Measurements from ENCODE around the gene XYLT1. TPM values are rescaled to one million over a fixed set of nuclear protein-coding genes. Genes with fewer than 3 reads are reported as not detected.

XYLT1 gene
- total and polyA plus RNA-seq, 3 experiments from 2014 or later: 1.4 to 9.1 (median 6.8) TPM

DNA sequence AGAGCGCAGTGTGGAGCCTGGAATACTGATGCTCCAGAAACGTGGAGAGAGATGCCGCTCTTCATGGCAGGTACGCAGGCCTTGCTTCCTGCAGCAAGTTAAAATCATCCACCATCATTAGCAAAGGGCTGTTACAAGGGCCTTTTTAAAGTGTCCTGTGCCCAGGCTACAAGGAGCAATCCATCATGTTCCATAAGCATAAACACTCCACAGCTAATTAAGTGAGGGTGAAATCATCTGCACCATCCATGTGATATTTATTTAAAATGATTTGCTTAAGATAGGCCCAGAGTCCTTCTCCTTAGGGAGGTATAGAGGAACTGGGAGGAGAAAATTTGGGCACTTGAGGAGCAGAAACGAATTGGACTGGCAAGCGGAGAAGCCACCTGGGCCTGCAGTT lies 372.1 kb downstream of the XYLT1 start:
- CTCF ChIA-PET: no interaction called here
- Mint-ChIP-seq H3K4me3 (no peak overlapping the region), H3K27ac (peak overlapping the region in 1 of 8 donors; percentile 68), H3K36me3 (peaks cover 0 to 1% (median 0%) of the 10 kb centered on the region in 3 donors), H3K27me3 (no peaks in the 10 kb centered on the region), H3K4me1 (peaks cover 1 to 6% (median 3%) of the 10 kb centered on the region in 3 donors), H3K9me3 (no peaks in the 10 kb centered on the region)
- POLR2A ChIA-PET: no interaction called here
- H3K36me3 ChIP-seq (ENCODE audit: insufficient read depth, low read length): no peaks in the 10 kb centered on the region
- no peaks in the 10 kb centered on the region for H3K9me3 ChIP-seq (ENCODE audit: low read length)
- no peak overlapping the region for H3K4me3 ChIP-seq (ENCODE audit: low read length)
- no peak for DNase-seq
- H3K27ac ChIP-seq (ENCODE audit: low read depth, low read length): no peak overlapping the region
- H3K4me1 ChIP-seq (ENCODE audit: insufficient read depth, low read length): no peaks in the 10 kb centered on the region
- no peaks in the 10 kb centered on the region for H3K27me3 ChIP-seq (ENCODE audit: insufficient read depth, low read length, poor library complexity, severe bottlenecking)

DNA sequence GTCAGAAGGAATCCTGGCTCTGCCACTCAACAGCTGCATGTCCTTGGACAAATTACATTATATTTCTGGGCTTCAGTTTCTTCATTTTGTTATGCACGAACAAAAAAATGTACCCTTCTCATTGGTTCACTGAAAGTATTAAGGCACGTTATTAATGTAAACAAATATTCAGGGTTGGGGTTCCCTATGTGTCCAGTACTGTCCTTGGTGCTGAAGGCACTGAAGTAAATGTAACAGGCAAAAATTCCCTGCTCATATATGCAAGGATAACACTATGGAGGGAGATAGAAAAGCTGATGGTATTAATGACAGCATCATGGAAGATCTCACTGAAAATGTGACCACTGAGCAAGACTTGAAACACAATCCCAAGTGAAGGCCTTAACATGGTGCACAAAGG lies 386.6 kb downstream of the XYLT1 start:
- Mint-ChIP-seq H3K36me3 (no peaks in the 10 kb centered on the region), H3K27ac (no peak overlapping the region), H3K9me3 (no peaks in the 10 kb centered on the region), H3K4me1 (no peaks in the 10 kb centered on the region), H3K4me3 (no peak overlapping the region), H3K27me3 (peaks cover 1 to 5% of the 10 kb centered on the region in 2 donors)
- H3K36me3 ChIP-seq (ENCODE audit: insufficient read depth, low read length): no peaks in the 10 kb centered on the region
- H3K4me1 ChIP-seq (ENCODE audit: insufficient read depth, low read length): no peaks in the 10 kb centered on the region
- no peak for DNase-seq
- no peak overlapping the region for H3K27ac ChIP-seq (ENCODE audit: low read depth, low read length)
- no peak overlapping the region for H3K4me3 ChIP-seq (ENCODE audit: low read length)
- ChIA-PET POLR2A (no interaction called here), CTCF (no interaction called here)
- H3K9me3 ChIP-seq (ENCODE audit: low read length): no peaks in the 10 kb centered on the region
- H3K27me3 ChIP-seq (ENCODE audit: insufficient read depth, low read length, poor library complexity, severe bottlenecking): no peaks in the 10 kb centered on the region

GRCh38 chr16:17083628-17084027 lies 387.1 kb downstream of the XYLT1 start:
- Mint-ChIP-seq H3K4me1 (no peaks in the 10 kb centered on the region), H3K9me3 (no peaks in the 10 kb centered on the region)
- H3K36me3 ChIP-seq (ENCODE audit: insufficient read depth, low read length): no peaks in the 10 kb centered on the region

DNA sequence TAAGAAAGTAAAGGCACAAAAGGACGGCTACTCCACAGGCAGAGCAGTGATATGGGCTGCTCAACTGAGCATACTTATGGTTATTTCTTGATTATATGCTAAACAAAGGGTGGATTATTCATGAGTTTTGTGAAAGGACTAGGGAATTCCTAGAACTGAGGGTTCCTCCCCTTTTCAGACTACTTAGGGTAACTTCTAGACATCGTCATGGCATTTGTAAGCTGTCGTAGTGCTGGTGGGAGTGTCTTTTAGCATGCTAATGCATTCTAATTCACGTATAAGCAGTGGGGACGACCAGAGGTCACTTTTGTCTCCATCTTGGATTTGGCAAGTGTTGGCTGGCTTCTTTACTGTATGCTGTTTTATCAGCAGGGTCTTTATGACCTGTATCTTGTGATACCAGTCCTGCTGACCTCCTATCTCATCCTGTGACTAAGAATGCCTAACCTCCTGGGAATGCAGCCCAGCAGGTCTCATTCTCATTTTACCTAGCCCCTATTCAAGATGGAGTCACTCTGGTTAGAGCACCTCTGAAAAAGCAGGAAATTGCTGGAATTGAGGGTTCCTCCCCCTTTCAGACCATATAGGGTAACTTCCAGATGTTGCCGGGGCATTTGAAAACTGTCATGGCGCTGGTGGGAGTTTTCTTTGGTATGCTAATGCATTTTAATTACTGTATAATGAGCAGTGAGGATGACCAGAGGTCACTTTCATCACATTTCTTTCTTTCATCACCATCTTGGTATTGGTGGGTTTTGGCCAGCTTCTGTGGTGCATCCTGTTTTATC lies 388.5 kb downstream of the XYLT1 start:
- Histone ChIP-seq H3K36me3 (ENCODE audit: insufficient read depth, low read length) (no peaks in the 10 kb centered on the region), H3K4me3 (ENCODE audit: low read length) (no peak overlapping the region), H3K27ac (ENCODE audit: low read depth, low read length) (no peak overlapping the region), H3K27me3 (ENCODE audit: insufficient read depth, low read length, poor library complexity, severe bottlenecking) (no peaks in the 10 kb centered on the region), H3K9me3 (ENCODE audit: low read length) (no peaks in the 10 kb centered on the region), H3K4me1 (ENCODE audit: insufficient read depth, low read length) (no peaks in the 10 kb centered on the region)
- POLR2A ChIA-PET: no interaction called here
- Mint-ChIP-seq H3K36me3 (no peaks in the 10 kb centered on the region), H3K9me3 (no peaks in the 10 kb centered on the region), H3K27ac (no peak overlapping the region), H3K4me1 (no peaks in the 10 kb centered on the region), H3K4me3 (no peak overlapping the region), H3K27me3 (peaks cover 1 to 5% of the 10 kb centered on the region in 2 donors)
- CTCF ChIA-PET: no interaction called here
- DNase-seq: no peak

More at GRCh38 chr16:17083628-17084027, 387.1 kb downstream of the XYLT1 start:
- Mint-ChIP-seq H3K4me3 (no peak overlapping the region), H3K27ac (no peak overlapping the region), H3K27me3 (peaks cover 1 to 5% of the 10 kb centered on the region in 2 donors), H3K36me3 (no peaks in the 10 kb centered on the region)
- no peak for DNase-seq
- Histone ChIP-seq H3K4me3 (ENCODE audit: low read length) (no peak overlapping the region), H3K27ac (ENCODE audit: low read depth, low read length) (no peak overlapping the region), H3K9me3 (ENCODE audit: low read length) (no peaks in the 10 kb centered on the region), H3K4me1 (ENCODE audit: insufficient read depth, low read length) (no peaks in the 10 kb centered on the region), H3K27me3 (ENCODE audit: insufficient read depth, low read length, poor library complexity, severe bottlenecking) (no peaks in the 10 kb centered on the region)
- ChIA-PET POLR2A (no interaction called here), CTCF (no interaction called here)

GRCh38 chr16:17080105-17080504 lies 390.7 kb downstream of the XYLT1 start:
- DNase-seq: no peak
- Mint-ChIP-seq H3K36me3 (no peaks in the 10 kb centered on the region), H3K4me1 (no peaks in the 10 kb centered on the region), H3K4me3 (no peak overlapping the region), H3K27me3 (peaks cover 1 to 5% of the 10 kb centered on the region in 2 donors), H3K9me3 (no peaks in the 10 kb centered on the region), H3K27ac (no peak overlapping the region)
- ChIA-PET CTCF (no interaction called here), POLR2A (no interaction called here)
- H3K4me1 ChIP-seq (ENCODE audit: insufficient read depth, low read length): no peaks in the 10 kb centered on the region
- H3K4me3 ChIP-seq (ENCODE audit: low read length): no peak overlapping the region
- H3K27me3 ChIP-seq (ENCODE audit: insufficient read depth, low read length, poor library complexity, severe bottlenecking): no peaks in the 10 kb centered on the region
- no peaks in the 10 kb centered on the region for H3K36me3 ChIP-seq (ENCODE audit: insufficient read depth, low read length)
- H3K27ac ChIP-seq (ENCODE audit: low read depth, low read length): no peak overlapping the region
- no peaks in the 10 kb centered on the region for H3K9me3 ChIP-seq (ENCODE audit: low read length)

GRCh38 chr16:17078931-17079631 lies 391.7 kb downstream of the XYLT1 start:
- Histone ChIP-seq H3K27ac (ENCODE audit: low read depth, low read length) (no peak overlapping the region), H3K9me3 (ENCODE audit: low read length) (no peaks in the 10 kb centered on the region), H3K4me1 (ENCODE audit: insufficient read depth, low read length) (no peaks in the 10 kb centered on the region), H3K27me3 (ENCODE audit: insufficient read depth, low read length, poor library complexity, severe bottlenecking) (no peaks in the 10 kb centered on the region), H3K36me3 (ENCODE audit: insufficient read depth, low read length) (no peaks in the 10 kb centered on the region), H3K4me3 (ENCODE audit: low read length) (no peak overlapping the region)
- no peak overlapping the region for H3K4me3 Mint-ChIP-seq
- H3K36me3 Mint-ChIP-seq: no peaks in the 10 kb centered on the region
- CTCF ChIA-PET: no interaction called here
- no peaks in the 10 kb centered on the region for H3K4me1 Mint-ChIP-seq
- no peaks in the 10 kb centered on the region for H3K9me3 Mint-ChIP-seq
- peaks cover 1 to 5% of the 10 kb centered on the region in 2 donors for H3K27me3 Mint-ChIP-seq
- H3K27ac Mint-ChIP-seq: no peak overlapping the region
- POLR2A ChIA-PET: no interaction called here
- no peak for DNase-seq

- Histone ChIP-seq H3K36me3 (ENCODE audit: insufficient read depth, low read length) (no peaks in the 10 kb centered on the region), H3K27me3 (ENCODE audit: insufficient read depth, low read length, poor library complexity, severe bottlenecking) (no peaks in the 10 kb centered on the region), H3K27ac (ENCODE audit: low read depth, low read length) (no peak overlapping the region), H3K4me3 (ENCODE audit: low read length) (no peak overlapping the region), H3K4me1 (ENCODE audit: insufficient read depth, low read length) (no peaks in the 10 kb centered on the region), H3K9me3 (ENCODE audit: low read length) (no peaks in the 10 kb centered on the region)
- Mint-ChIP-seq H3K4me1 (peaks cover 1 to 12% (median 5%) of the 10 kb centered on the region in 3 donors), H3K9me3 (no peaks in the 10 kb centered on the region), H3K4me3 (no peak overlapping the region), H3K27me3 (peaks cover 0 to 3% of the 10 kb centered on the region in 2 donors), H3K27ac (no peak overlapping the region), H3K36me3 (no peaks in the 10 kb centered on the region)
- no peak for DNase-seq
- ChIA-PET CTCF (no interaction called here), POLR2A (no interaction called here)
Measured at GRCh38 chr16:17076818-17077498, 393.8 kb downstream of the XYLT1 start.

DNA sequence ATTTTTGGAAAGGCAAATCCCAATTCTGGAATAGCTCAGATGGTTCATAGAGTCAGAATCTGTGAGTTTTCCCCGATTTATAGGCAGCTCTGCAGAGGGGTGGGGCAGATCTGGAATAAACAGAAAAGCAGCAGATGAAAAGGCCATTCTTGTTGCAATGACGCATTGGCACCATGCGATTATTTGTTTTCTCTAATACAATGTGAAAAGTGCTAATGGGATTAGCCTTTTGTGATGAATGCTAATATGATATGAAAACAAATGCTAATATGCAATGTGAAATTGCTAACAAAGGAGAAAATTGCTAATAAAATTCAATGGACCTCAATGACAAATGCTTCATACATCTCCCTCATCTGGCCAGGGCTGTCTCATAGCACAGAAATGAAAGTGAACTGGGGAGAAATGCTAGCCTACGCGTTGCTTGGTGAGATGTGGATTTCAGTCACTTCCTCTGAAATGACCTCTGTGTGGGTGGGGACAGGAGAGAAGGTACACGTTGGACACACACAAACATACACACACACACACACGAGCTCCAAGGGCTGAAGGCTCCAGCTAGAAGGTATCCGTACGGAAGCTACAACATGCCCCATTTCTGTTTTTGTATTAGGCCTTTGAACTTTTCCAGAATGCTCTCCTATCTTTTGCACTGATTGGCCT lies 394.5 kb downstream of the XYLT1 start:
- H3K4me1 ChIP-seq (ENCODE audit: insufficient read depth, low read length): no peaks in the 10 kb centered on the region
- no peak overlapping the region for H3K4me3 Mint-ChIP-seq
- CTCF ChIA-PET: no interaction called here

More for the DNA sequence above, 394.5 kb downstream of the XYLT1 start:
- POLR2A ChIA-PET: no interaction called here
- H3K36me3 ChIP-seq (ENCODE audit: insufficient read depth, low read length): no peaks in the 10 kb centered on the region
- Mint-ChIP-seq H3K27me3 (peaks cover 0 to 3% of the 10 kb centered on the region in 2 donors), H3K27ac (no peak overlapping the region), H3K9me3 (no peaks in the 10 kb centered on the region), H3K4me1 (peaks cover 1 to 14% (median 6%) of the 10 kb centered on the region in 3 donors), H3K36me3 (no peaks in the 10 kb centered on the region)
- H3K27me3 ChIP-seq (ENCODE audit: insufficient read depth, low read length, poor library complexity, severe bottlenecking): no peaks in the 10 kb centered on the region
- no peaks in the 10 kb centered on the region for H3K9me3 ChIP-seq (ENCODE audit: low read length)
- H3K4me3 ChIP-seq (ENCODE audit: low read length): no peak overlapping the region
- DNase-seq: no peak
- no peak overlapping the region for H3K27ac ChIP-seq (ENCODE audit: low read depth, low read length)

All from CD8-positive, alpha-beta memory T cell (primary cell).